HCT116 (cell line): ENCODE results near the gene CLEC16A. TPM values are rescaled to one million over a fixed set of nuclear protein-coding genes. Genes with fewer than 3 reads are reported as not detected.

Experiments used
- ATAC-seq: fragments of 200-7000 bp; cut with Tn5 transposase; 2 replicates; pipeline ENCODE4 v1.9.1; 2020; ENCODE audit warnings: mild to moderate bottlenecking, moderate library complexity
- BruUV-seq: library from RNA; stranded (reverse); fragments of 400-500 nt; replicated peaks from 2 replicates; lab custom pipeline; 2021; lab: Mats Ljungman, UMichigan
- CTCF ChIA-PET: fragments of 300-600 bp; sonication (Branson Sonifier 250); formaldehyde crosslinking; loops from one replicate; lab custom pipeline; 2021; ENCODE audit warnings: antibody characterized with exemption; lab: Charles Lee
- POLR2A ChIA-PET: fragments of 300-600, 350-600 bp; sonication (Branson Sonifier 250); formaldehyde crosslinking; loops from one replicate; lab custom pipeline; 2021; ENCODE audit warnings: antibody characterized with exemption; lab: Charles Lee
- RAD21 ChIA-PET, 2 experiments: fragments of 300-600 bp; sonication (Branson Sonifier 250); formaldehyde crosslinking; loops; one replicate each; lab custom pipeline; 2023; ENCODE audit warnings: low total read pairs in 2 of 2; ENCODE audit not compliant: uncharacterized antibody in 2 of 2, unreplicated experiment in 2 of 2, low non-redundant PET in 1 of 2; lab: Charles Lee
- DNase-seq: peaks from one replicate; pipeline ENCODE4 v3.0.0-alpha.2; 2010; ENCODE audit warnings: low read depth, low spot score
- H2AFZ ChIP-seq: fragments of 200-600 bp; shearing (Covaris generic), sonication (generic); 2 replicates; pipeline ENCODE4 v1.6.1; 2017; ENCODE audit warnings: low read depth, mixed run types, mixed read lengths, antibody characterized with exemption, low read length; ENCODE audit not compliant: poor library complexity, severe bottlenecking
- H3K27ac ChIP-seq: 2 replicates; pipeline ENCODE4 v1.5.1; 2012; ENCODE audit warnings: low read depth, low read length
- H3K27me3 ChIP-seq: fragments of 200-600 bp; sonication (generic); 2 replicates; pipeline ENCODE4 v1.6.1; 2016; ENCODE audit warnings: mixed run types, low read length, mixed read lengths; ENCODE audit not compliant: insufficient read depth
- H3K36me3 ChIP-seq, 2 experiments: fragments of 200-500 bp in 1 of 2; fragments of 200-600 bp in 1 of 2; sonication (Bioruptor generic) in 1 of 2; sonication (generic) in 1 of 2; 2 replicates each; pipeline versions ENCODE4 v1.5.1 to v1.6.1; 2014 to 2016; ENCODE audit warnings: low read length in 2 of 2, inconsistent platforms in 1 of 2, mixed read lengths in 1 of 2, mixed run types in 1 of 2; ENCODE audit not compliant: insufficient read depth in 2 of 2, control insufficient read depth in 1 of 2
- H3K4me1 ChIP-seq, 2 experiments: fragments of 200-600 bp in 1 of 2; sonication (generic) in 1 of 2; 2 replicates each; pipeline versions ENCODE4 v1.5.1 to v1.6.1; 2012 to 2017; ENCODE audit warnings: low read length in 2 of 2, inconsistent platforms in 1 of 2, mild to moderate bottlenecking in 1 of 2, mixed read lengths in 1 of 2, mixed run types in 1 of 2, moderate library complexity in 1 of 2; ENCODE audit not compliant: insufficient read depth in 2 of 2, control insufficient read depth in 1 of 2
- H3K4me2 ChIP-seq: fragments of 200-600 bp; sonication (generic); 2 replicates; pipeline ENCODE4 v1.6.1; 2017; ENCODE audit warnings: mixed run types, low read length, mixed read lengths
- H3K4me3 ChIP-seq, 2 experiments: fragments of 200-600 bp in 1 of 2; sonication (generic) in 1 of 2; replicated peaks in 1 of 2; 2 replicates each; pipeline ENCODE4 v1.5.1; 2011 to 2016; ENCODE audit warnings: low read length in 2 of 2, control low read depth in 1 of 2, low read depth in 1 of 2, mild to moderate bottlenecking in 1 of 2, mixed read lengths in 1 of 2, mixed run types in 1 of 2
- H3K79me2 ChIP-seq: fragments of 200-600 bp; sonication (generic); 2 replicates; pipeline ENCODE4 v1.6.1; 2017; ENCODE audit warnings: mild to moderate bottlenecking, mixed run types, low read length, moderate library complexity, mixed read lengths; ENCODE audit not compliant: insufficient read depth
- H3K9ac ChIP-seq: fragments of 200-600 bp; sonication (generic); 2 replicates; pipeline ENCODE4 v1.6.1; 2016; ENCODE audit warnings: low read length, mixed read lengths
- H3K9me2 ChIP-seq: fragments of 200-600 bp; sonication (generic), shearing (Covaris generic); 2 replicates; pipeline ENCODE4 v1.6.1; 2017; ENCODE audit warnings: mixed run types, mild to moderate bottlenecking, moderate library complexity; ENCODE audit not compliant: insufficient read depth
- H3K9me3 ChIP-seq, 2 experiments: fragments of 200-500 bp in 1 of 2; fragments of 200-600 bp in 1 of 2; sonication (Bioruptor generic) in 1 of 2; sonication (generic) in 1 of 2; 2 replicates each; pipeline ENCODE4 v1.6.1; 2014 to 2017; ENCODE audit warnings: low read length in 2 of 2, mixed read lengths in 2 of 2, inconsistent platforms in 1 of 2, low read depth in 1 of 2, mild to moderate bottlenecking in 1 of 2, mixed run types in 1 of 2, moderate library complexity in 1 of 2; ENCODE audit not compliant: control insufficient read depth in 1 of 2, insufficient read depth in 1 of 2
- H4K20me1 ChIP-seq: fragments of 200-600 bp; sonication (generic), shearing (Covaris generic); 2 replicates; pipeline ENCODE4 v1.6.1; 2017; ENCODE audit warnings: mixed run types, mild to moderate bottlenecking, moderate library complexity; ENCODE audit not compliant: insufficient read depth
- CBX3 ChIP-seq: IDR thresholded peaks from 2 replicates; pipeline ENCODE4 v1.6.1; 2012; ENCODE audit warnings: low read depth
- EGR1 ChIP-seq: IDR thresholded peaks from 2 replicates; pipeline ENCODE4 v1.6.1; 2012; ENCODE audit warnings: low read depth
- EZH2 ChIP-seq: fragments of 200-600 bp; sonication (generic); IDR thresholded peaks from 2 replicates; pipeline ENCODE4 v1.6.1; 2017; ENCODE audit warnings: antibody characterized with exemption, mixed run types
- FOSL1 ChIP-seq: IDR thresholded peaks from 2 replicates; pipeline ENCODE4 v1.6.1; 2012; ENCODE audit warnings: low read depth
- JUND ChIP-seq: IDR thresholded peaks from 2 replicates; pipeline ENCODE4 v1.6.1; 2012
- POLR2A ChIP-seq: IDR thresholded peaks from 2 replicates; pipeline ENCODE4 v1.7.0; 2011; ENCODE audit warnings: borderline replicate concordance; ENCODE audit not compliant: insufficient read depth, insufficient read length; ENCODE audit errors: extremely low read depth
- SIN3A ChIP-seq: IDR thresholded peaks from 2 replicates; pipeline ENCODE4 v1.6.1; 2012; ENCODE audit warnings: low read depth
- TCF7L2 ChIP-seq: IDR thresholded peaks from 2 replicates; pipeline ENCODE4 v1.7.0; 2011; ENCODE audit warnings: borderline replicate concordance, inconsistent platforms; ENCODE audit not compliant: insufficient read depth, insufficient read length; ENCODE audit errors: extremely low read depth
- ZFX ChIP-seq: fragments of 450-650 bp; IDR thresholded peaks from 2 replicates; pipeline ENCODE4 v1.6.1; 2017
- ZNF274 ChIP-seq: fragments of 200-500 bp; sonication (Bioruptor generic); IDR thresholded peaks from 2 replicates; pipeline ENCODE4 v1.6.1; 2014; ENCODE audit warnings: mild to moderate bottlenecking, low read depth, low read length, inconsistent platforms
- intact Hi-C: fragments of 100-400 bp; cut with micrococcal nuclease; formaldehyde crosslinking; loops from 2 replicates; pipeline ENCODE4 v1.10.0; 2022
- total RNA-seq: library from RNA; stranded (reverse); gene quantifications from one replicate; pipeline ENCODE4 v1.2.1, GENCODE V29; 2021; ENCODE audit not compliant: unreplicated experiment
- TF ChIP-seq, protein P1 (sequence below): IDR thresholded peaks from 2 replicates; pipeline ENCODE4 v1.6.1; 2012
- TF ChIP-seq, protein P2 (sequence below), 3 experiments: fragments of 200-600 bp in 1 of 3; sonication (generic) in 1 of 3; IDR thresholded peaks in 2 of 3; conservative IDR thresholded peaks in 1 of 3; 2 replicates each; pipeline ENCODE4 v1.5.1; 2012 to 2017; ENCODE audit warnings: low read depth in 2 of 3, low read length in 2 of 3, antibody characterized with exemption in 1 of 3, borderline replicate concordance in 1 of 3, control low read depth in 1 of 3, mild to moderate bottlenecking in 1 of 3, mixed read lengths in 1 of 3, mixed run types in 1 of 3, moderate library complexity in 1 of 3; ENCODE audit not compliant: insufficient read depth in 1 of 3
- TF ChIP-seq, protein P3 (sequence below): IDR thresholded peaks from 2 replicates; pipeline ENCODE4 v1.6.1; 2012

Gene CLEC16A
- total RNA-seq, 1 experiment from 2014 or later = 18.0 TPM

DNA sequence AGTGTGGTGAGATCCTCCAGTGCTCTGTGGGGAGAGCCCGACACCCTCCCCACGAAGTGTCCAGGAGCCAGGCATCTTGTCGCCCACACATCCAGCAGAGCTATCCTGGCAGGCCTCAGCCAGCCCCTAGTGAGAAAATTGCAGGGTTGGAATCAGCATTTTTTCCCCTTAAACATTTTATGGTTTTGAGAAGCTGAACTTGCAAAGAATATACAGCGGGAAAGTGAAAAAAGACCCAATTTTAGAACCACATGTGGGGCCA is 227.0 kb downstream of the CLEC16A start:
- POLR2A ChIA-PET = no interaction called here
- Histone ChIP-seq H3K4me3 (no peak overlapping the region), H3K36me3 (no peaks in the 10 kb centered on the region), H3K4me1 (peaks cover 10 to 14% of the 10 kb centered on the region in 2 experiments; a peak in 3 of 4 replicates), H3K4me2 (no peak overlapping the region), H2AFZ (no peak overlapping the region), H3K27ac (no peak overlapping the region), H3K27me3 (no peaks in the 10 kb centered on the region), H3K9ac (no peak overlapping the region), H4K20me1 (no peaks in the 10 kb centered on the region), H3K79me2 (no peaks in the 10 kb centered on the region), H3K9me2 (no peaks in the 10 kb centered on the region), H3K9me3 (no peaks in the 10 kb centered on the region)
- RAD21 ChIA-PET = no interaction called here
- no peak for DNase-seq
- TF ChIP-seq SIN3A (no peak), CBX3 (no peak), ZFX (no peak), POLR2A (no peak)
- TF ChIP-seq, protein P1, sequence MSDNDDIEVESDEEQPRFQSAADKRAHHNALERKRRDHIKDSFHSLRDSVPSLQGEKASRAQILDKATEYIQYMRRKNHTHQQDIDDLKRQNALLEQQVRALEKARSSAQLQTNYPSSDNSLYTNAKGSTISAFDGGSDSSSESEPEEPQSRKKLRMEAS = no peak
- TF ChIP-seq, protein P2, sequence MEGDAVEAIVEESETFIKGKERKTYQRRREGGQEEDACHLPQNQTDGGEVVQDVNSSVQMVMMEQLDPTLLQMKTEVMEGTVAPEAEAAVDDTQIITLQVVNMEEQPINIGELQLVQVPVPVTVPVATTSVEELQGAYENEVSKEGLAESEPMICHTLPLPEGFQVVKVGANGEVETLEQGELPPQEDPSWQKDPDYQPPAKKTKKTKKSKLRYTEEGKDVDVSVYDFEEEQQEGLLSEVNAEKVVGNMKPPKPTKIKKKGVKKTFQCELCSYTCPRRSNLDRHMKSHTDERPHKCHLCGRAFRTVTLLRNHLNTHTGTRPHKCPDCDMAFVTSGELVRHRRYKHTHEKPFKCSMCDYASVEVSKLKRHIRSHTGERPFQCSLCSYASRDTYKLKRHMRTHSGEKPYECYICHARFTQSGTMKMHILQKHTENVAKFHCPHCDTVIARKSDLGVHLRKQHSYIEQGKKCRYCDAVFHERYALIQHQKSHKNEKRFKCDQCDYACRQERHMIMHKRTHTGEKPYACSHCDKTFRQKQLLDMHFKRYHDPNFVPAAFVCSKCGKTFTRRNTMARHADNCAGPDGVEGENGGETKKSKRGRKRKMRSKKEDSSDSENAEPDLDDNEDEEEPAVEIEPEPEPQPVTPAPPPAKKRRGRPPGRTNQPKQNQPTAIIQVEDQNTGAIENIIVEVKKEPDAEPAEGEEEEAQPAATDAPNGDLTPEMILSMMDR (IDR thresholded peaks at IDR 0.05 in 2 of 3, conservative IDR thresholded peaks at IDR 0.05 in 1 of 3; ENCODE audit: borderline replicate concordance in 1 of 3, insufficient read depth in 1 of 3, low read depth in 2 of 3, low read length in 2 of 3) = no peak
- no TSS peak for BruUV-seq
- intact Hi-C loops = no loop called here
- CTCF ChIA-PET = no interaction called here
- ATAC-seq = no peak

DNA sequence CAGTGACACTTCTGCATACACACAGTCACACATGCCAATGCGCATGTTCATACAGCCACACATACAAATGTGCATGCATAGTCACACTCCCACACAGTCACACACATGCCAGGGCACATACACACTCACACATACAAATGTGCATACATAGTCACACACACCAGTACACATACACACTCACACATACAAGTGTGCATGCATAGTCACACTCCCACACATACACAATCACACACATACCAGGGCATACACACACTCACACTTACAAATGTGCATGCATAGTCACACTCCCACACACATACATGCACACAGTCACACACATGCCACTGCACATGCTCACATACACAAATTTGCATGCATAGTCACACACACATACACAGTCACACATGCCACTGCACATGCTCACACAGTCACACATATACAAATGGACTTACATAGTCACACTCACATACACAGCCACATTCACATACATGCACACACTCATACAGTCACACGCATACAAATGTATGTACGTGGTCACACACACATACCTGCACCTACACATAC is 227.5 kb downstream of the CLEC16A start:
- ChIA-PET CTCF (no interaction called here), RAD21 (no interaction called here), POLR2A (no interaction called here)
- Histone ChIP-seq H3K4me1 (peaks cover 10 to 14% of the 10 kb centered on the region in 2 experiments; a peak in 3 of 4 replicates), H3K9me3 (no peaks in the 10 kb centered on the region), H3K79me2 (no peaks in the 10 kb centered on the region), H3K4me2 (no peak overlapping the region), H3K9me2 (no peaks in the 10 kb centered on the region), H3K4me3 (no peak overlapping the region), H3K9ac (no peak overlapping the region), H4K20me1 (no peaks in the 10 kb centered on the region), H3K27me3 (no peaks in the 10 kb centered on the region), H2AFZ (no peak overlapping the region), H3K36me3 (no peaks in the 10 kb centered on the region), H3K27ac (no peak overlapping the region)
- no peak for DNase-seq
- intact Hi-C loops = no loop called here
- ATAC-seq = peak; percentile 26; the same call in 1 of the 2 replicates
- no TSS peak for BruUV-seq
- TF ChIP-seq EZH2 = no peak
- no peak for TF ChIP-seq FOSL1
- TF ChIP-seq EGR1 = no peak
- TF ChIP-seq CBX3 = no peak
- no peak for TF ChIP-seq ZNF274
- TF ChIP-seq, protein P2 (IDR thresholded peaks at IDR 0.05 in 2 of 3, conservative IDR thresholded peaks at IDR 0.05 in 1 of 3; ENCODE audit: borderline replicate concordance in 1 of 3, insufficient read depth in 1 of 3, low read depth in 2 of 3, low read length in 2 of 3) = no peak
- TF ChIP-seq, protein P3, sequence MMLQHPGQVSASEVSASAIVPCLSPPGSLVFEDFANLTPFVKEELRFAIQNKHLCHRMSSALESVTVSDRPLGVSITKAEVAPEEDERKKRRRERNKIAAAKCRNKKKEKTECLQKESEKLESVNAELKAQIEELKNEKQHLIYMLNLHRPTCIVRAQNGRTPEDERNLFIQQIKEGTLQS = no peak
- TF ChIP-seq ZFX = no peak
- no peak for TF ChIP-seq TCF7L2
- TF ChIP-seq JUND = no peak
- no peak for TF ChIP-seq SIN3A
